ENCODE results near the gene GPX5.

DNA sequence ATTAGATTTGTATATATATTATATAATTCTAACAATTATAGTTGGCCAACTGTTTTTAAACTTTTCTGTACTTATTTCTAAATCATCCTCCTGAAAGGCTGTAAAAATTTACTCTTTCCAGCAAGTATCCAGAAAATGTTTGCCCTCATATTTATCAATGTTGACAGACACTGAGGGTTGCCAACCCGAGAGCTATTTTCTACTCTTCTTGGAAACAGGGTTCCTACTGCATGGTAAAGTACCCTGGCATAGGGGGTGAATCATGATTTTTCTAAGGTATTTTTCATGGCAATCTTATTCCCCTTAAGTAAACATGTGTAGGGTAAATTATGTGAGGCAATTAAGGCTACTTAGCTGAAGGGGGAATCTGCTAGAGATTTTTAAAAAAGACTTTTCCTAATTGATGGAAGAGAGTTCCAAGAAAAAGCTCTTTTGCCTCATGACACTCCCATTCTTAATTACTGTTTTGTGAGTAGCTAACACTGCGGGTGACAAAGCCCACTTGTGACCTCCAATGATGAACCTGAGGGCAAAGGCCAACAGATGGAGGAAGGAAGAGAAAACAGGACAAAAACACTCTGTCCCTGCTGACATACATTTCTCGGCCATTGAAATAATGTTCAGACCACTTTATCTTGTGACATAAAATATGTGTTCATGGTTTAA, 37.9 kb downstream of the GPX5 start:
- TF ChIP-seq, protein P1, sequence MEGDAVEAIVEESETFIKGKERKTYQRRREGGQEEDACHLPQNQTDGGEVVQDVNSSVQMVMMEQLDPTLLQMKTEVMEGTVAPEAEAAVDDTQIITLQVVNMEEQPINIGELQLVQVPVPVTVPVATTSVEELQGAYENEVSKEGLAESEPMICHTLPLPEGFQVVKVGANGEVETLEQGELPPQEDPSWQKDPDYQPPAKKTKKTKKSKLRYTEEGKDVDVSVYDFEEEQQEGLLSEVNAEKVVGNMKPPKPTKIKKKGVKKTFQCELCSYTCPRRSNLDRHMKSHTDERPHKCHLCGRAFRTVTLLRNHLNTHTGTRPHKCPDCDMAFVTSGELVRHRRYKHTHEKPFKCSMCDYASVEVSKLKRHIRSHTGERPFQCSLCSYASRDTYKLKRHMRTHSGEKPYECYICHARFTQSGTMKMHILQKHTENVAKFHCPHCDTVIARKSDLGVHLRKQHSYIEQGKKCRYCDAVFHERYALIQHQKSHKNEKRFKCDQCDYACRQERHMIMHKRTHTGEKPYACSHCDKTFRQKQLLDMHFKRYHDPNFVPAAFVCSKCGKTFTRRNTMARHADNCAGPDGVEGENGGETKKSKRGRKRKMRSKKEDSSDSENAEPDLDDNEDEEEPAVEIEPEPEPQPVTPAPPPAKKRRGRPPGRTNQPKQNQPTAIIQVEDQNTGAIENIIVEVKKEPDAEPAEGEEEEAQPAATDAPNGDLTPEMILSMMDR (IDR thresholded peaks at IDR 0.05) = no peak
- no peak for TF ChIP-seq POLR2AphosphoS5 (IDR thresholded peaks at IDR 0.05; ENCODE audit: low read depth, low read length)
